HG03378 (cell line): Measurements from ENCODE around the gene VASN.
A peak's percentile ranks its signal among the peaks of the same experiment; 100 is the strongest.

ENCODE experiments used
- ATAC-seq: cut with Tn5 transposase; IDR thresholded peaks from one replicate; pipeline ENCODE4 v1.9.1; 2021; ENCODE audit warnings: mild to moderate bottlenecking, moderate library complexity; ENCODE audit not compliant: unreplicated experiment

The VASN gene

DNA sequence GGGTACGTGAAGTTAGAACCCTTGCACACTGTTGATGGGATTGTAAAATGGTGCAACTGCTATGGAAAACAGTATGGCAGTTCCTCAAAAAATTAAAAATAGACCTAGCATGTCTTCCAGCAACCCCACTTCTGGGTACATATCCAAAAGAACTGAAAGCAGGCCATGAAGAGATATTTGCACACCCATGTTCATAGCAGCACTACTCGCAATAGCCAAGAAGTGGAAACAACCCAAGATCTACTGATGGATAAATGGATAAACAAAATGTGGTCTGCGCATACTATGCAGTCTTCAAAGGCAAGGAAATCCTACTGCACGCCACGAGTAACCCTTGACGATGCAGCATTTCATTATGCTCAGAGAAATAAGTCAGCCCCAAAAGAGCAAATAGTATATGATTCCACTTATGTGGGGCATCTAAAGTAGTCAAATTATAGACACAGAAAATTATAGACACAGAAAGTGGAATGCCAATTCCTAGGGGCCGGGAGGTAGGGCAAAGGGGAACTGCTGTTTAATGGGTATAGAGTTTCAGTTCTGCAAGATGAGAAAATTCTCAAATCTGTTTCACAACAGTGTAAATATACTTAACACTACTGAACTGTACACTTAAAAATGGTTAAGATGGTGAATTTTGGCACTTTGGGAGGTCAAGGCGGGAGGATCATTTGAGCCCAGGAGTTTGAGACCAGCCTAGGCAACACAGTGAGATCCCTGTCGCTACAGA, 27.5 kb downstream of the VASN start:
- ATAC-seq = no peak

GRCh38 chr16:4401094-4401501, 29.4 kb downstream of the VASN start:
- ATAC-seq = no peak

GRCh38 chr16:4401510-4401909, 29.9 kb downstream of the VASN start:
- ATAC-seq = no peak

DNA sequence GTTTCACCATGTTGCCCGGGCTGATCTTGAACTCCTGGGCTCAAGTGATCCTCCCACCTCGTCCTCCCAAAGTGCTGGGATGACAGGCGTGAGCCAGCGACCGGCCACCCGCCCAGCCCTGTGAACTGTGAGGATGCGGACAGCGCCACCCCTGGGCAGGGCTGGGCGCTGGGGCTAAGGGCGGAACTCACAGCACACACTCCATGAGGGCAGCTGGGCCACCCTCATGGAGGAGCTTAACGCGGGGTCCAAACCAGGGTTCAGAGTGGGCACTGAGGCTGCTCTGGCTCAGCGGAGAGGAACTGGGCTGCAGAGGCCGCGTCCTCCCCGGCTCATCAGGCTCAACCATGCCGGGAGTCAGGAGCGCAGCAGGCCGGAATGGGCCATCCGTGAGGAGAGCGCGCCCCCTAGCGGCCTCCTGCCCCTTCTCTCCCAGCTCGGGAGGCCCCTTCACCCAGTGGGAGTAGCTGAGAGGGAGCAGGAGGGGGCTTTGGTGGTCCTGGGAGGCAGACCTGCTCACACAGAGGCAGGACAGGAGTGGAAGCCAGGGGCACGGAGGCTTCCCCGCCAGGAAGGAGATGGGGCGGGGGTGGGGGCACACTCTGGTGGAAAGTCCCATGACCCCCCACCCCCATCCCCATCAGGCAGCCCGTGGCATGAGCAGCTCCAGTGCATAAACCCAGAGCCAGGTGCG, 30.9 kb downstream of the VASN start:
- ATAC-seq = no peak

DNA sequence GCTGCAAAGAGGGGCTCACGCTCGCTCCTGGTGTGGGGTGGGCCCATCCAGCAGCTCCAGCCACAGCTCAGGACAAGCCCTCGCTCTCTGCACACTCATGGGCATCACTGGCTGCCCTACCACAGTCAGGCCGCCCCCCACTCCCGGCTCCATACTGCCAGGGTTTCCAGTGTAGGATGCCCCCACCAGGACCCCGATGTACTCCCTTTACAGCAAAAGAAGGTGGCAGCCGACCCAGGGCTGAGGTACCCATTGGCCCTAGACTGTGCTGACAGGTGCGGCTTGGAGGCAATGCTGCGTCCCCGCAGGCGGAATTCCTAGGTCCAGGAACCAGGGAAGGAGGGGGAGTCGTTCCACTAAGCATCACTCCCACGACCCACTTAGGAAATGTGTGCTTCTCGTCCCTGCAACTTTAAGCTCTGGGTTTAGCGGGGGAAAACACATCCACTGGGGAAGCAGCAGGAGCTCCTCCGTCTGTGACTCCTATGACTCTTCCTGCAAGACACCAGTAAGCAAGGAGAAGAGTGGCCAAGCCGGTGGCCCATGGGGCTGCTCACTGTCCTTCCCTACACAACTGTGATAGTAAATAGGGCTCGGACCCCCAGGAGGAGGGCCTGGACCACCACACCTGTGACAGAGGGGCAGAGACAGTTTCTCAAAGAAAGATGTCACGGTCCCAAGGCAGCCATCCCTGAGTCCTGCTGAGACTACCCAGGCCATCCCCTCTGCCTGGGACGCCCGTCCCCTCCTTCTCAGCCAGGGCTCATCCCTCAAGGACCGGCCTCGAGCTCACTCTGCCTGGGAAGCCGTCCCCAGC, 31.7 kb downstream of the VASN start:
- ATAC-seq = no peak

DNA sequence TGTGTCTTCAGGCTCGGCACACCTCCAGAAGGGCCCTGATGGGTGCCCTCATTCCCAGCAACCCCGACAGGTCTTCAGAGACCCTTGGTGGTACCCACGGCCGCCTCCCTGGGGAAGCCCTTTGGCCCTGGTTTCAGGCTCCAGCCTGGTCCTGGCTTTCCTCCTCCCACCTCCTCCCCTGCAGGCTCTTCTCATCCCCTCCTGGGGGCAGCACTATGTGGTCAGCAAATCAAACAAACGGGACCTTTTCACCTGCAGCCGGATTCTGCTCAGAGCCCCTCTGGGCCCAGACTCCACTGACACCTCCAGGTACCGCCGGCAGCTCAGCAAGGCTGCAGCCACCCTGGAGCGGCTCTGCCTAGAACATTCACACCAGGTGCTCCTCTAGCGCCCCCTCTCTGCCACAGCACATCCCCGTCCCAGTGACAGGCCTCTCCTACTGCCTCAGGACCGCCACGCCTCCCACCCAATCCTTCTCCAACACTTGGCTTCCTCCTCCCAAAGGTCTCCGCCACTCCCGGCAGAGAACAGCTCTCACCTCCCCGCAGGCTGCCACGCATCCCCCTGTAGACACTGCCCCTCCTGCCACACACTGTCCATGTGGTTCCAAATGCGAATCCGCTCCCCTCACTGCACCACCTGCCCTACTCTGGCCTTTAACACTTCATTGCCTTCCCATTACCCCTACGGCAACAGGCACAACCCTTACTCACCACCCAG, 32.8 kb downstream of the VASN start:
- no peak for ATAC-seq

DNA sequence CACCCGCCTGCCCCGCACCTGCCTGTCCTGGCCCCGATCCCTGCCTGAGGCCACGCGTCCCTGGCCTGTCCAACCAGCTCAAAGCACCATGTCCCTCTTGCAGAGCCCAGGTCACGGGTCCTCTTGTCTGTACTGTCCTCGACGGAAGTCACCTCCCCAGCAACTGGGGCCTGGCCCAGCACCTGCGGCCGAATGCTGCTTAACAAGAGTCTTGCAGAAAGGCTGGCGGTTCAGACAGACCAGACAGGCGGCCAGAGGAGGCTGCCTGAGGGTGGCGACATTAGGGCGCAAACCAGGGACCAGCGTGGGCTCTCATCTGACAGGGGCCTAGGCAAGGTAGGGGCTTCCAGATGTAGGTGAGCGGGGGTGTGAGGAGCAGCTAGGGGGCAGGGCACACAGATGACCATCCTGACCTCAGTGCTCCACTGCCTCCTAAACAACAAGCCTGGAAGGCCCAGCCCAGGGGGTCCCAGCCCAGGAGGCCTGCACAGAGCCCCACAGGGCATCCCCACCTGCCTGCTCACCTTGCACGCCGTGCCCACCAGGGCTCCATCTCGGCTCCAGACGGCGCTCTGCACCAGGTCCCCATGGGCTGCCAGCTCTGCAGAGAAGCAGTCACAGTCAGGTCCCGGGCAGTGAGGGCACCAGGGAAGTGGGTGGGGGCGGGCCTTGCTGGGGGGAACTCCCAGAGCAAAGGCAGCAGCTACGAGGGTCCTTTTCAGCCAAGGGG, 33.5 kb downstream of the VASN start:
- ATAC-seq = no peak

- ATAC-seq = no peak
Observed at GRCh38 chr16:4407543-4408322, 36.1 kb downstream of the VASN start.

DNA sequence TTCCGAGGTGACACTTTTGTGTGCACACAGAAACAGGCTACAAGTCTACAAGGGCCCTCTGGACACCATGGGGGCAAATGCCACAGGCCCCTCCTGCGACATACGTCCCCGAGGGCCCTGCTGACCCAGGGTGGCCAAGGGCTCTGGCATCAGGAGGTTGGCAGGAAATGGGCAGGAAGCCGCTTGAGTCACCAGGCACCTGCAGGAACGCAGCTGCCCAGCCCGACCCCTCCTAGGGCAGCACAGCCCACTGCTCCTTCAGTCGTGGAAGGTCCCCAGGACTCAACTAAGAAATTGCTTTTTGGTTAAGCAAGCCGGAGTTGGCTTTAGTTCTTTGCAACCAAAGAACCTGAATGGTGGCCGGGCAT, 36.7 kb downstream of the VASN start:
- no peak for ATAC-seq

DNA sequence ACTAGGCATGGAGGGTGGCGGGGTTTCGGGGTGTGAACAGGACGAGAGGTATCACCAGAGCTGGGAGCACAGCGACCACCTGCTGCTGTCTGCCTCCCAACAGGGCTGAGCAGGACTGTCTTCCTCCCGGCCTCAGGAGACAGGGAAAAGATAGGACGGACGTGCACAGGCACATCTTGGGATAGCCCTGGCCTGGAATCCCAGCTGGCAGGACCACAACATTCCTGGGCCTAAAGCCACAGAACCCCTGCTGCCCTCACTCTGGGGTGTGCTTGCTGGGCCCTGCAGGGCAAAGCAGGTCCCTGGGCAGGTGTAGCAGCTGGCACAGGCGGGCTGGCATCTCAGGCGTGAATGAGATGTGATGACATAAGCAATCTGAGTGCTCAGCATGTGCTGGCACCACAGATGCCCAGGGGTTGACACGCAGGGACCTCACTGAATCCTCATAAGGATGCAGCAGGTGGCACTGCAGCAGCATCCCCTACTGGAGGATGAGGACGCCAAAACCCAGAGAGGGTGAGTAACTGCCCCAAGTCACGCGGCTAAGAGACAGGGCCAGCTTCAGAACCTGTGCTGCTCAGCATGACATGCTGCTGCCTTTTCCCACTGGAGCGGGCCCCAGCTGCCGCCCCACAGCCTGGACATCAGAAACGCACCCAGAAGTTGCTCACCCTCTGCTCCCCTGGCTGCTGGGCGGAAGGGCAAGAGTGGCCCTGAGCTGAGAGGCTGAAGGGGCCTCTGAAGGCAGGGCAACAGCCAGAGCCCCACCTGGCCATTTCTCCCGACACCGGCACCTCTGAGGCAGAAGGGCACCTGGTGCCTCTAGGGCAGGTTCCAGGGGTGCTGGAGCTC, 37.7 kb downstream of the VASN start:
- ATAC-seq = no peak

GRCh38 chr16:4410335-4411075, 38.9 kb downstream of the VASN start:
- no peak for ATAC-seq

DNA sequence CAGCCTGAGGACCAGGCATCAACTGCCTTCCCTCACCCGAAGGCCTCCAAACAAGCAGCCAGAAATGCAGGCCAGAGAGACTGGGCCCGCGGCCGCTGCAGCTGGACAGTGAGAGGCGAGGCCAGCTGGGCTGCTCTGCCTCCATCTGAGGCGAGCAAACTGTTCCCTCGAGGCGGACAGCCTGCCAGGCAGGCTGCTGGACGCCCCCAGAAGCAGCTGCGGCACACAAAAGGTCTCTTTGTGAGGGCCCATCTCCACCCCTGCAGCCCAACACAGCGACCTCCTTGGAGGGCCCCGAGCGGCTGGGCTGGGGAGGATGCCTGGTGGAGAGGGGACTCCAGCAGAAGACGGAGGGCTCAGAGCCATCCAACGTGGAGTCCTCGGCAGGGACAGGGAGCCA, 40.0 kb downstream of the VASN start:
- no peak for ATAC-seq

DNA sequence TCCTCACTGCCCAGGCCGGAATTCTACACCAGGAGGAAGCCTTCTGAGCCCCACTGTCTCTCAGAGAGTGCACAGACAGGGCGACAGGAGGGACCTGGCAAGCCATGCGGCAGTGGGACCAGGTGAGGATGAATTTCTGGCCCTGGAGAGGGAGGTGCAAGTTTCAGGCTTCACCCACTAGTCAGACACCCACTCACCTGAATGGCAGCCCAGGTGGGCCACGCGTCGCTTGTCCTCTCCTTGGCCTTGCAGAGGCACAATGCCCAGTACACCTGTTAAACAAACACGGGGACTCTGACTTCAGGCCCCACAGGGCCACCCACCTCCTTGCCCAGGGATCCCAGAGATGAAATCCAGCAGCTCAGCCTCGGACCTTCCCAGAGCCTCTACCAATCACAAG, 40.5 kb downstream of the VASN start:
- no peak for ATAC-seq

DNA sequence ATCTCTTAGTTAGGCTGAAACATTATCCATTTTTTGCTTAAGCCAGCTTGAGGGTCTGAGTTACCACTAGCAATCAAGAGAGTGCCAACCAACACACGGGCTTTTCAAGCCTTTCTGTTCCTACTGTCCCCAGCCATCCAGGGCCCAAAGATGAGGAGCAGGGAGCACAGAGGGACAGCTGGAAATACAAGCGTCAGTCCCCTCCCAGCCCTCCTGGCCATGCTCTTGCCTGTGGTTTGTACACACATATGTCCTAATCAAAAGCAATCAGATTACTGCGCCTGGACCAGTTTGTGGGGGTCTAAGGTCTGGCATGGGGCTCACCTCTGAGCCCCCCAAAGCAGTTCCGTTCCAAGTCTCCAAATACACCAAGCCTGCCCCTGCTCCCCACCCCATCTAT, 41.2 kb downstream of the VASN start:
- no peak for ATAC-seq

GRCh38 chr16:4414187-4414917, 42.7 kb downstream of the VASN start:
- ATAC-seq = peak; percentile 78

DNA sequence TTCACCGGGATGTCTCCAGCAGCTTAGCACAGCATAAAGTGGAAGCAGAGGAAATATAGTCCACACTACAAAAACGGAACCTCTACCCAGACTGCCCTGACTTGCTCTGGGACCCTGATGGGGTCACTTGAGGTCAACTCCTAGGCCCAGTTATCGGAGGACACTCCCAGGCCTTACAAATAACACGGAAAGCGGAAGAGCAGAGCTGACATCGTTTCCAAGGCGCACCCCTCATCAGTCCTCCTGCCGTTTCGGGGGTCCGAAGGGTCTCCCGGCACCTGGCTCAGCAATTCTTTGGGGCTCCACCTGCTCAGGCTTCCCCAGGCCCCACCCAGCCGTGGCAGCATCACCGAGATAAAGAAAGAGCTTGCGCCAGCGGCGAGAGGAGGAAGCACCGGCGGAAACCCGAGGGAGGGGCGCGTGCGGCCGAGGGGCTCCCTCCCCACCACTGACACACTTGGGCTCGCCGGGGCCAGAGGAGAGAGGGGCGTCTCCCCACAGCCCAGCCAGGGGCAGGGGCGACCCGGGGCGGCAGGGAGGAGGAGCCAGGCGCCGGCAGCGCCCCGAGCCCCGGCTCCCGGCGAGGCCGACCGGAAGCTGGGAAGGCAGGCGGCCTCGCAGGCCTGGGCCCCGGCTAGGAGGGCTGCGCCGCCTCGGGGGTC, 44.0 kb downstream of the VASN start:
- ATAC-seq = no peak
